UCSD-AML1 (cell line): ENCODE measurements around the gene USP28.
"Not testable (repeated sequence)": the region's sequence is repeated elsewhere in the genome, so short reads cannot be mapped to it uniquely, and the experiment has no call there.

Experiments
- DNase-seq: peaks from one replicate; lab custom pipeline; 2025; ENCODE audit not compliant: unreplicated experiment; lab: John Stamatoyannopoulos, UW

Gene USP28

GRCh38 chr11:113778111-113778910 lies 97.1 kb downstream of the USP28 start:
- DNase-seq = no peak

- DNase-seq = no peak
Measured at GRCh38 chr11:113774174-113774503, 101.2 kb downstream of the USP28 start.

GRCh38 chr11:113773416-113774173 lies 101.8 kb downstream of the USP28 start, which contains the start of gene ZW10:
ZW10 (minus strand) TSS chr11:113773692; CDS start chr11:113773666, 26 bp downstream.
- peak; percentile 95 for DNase-seq

GRCh38 chr11:113773092-113773415 lies 102.3 kb downstream of the USP28 start:
- no peak for DNase-seq

- DNase-seq = no peak
Measured at GRCh38 chr11:113771964-113772363, 103.4 kb downstream of the USP28 start.

- DNase-seq = no peak
Measured at GRCh38 chr11:113764527-113765219, 110.7 kb downstream of the USP28 start.

GRCh38 chr11:113763040-113763439 lies 112.3 kb downstream of the USP28 start:
- not testable (repeated sequence) for DNase-seq

- DNase-seq = no peak
Measured at GRCh38 chr11:113760241-113760640, 115.1 kb downstream of the USP28 start.

- DNase-seq = no peak
Measured at GRCh38 chr11:113752932-113753331, 122.4 kb downstream of the USP28 start.
